PFSK-1 (cell line): ENCODE measurements around the gene GSKIP.

Experiments used
- FOXP2 ChIP-seq: optimal IDR thresholded peaks from 2 replicates; pipeline ENCODE3; 2011; ENCODE audit warnings: borderline replicate concordance, control low read depth, inconsistent platforms; ENCODE audit not compliant: insufficient read depth; ENCODE audit errors: extremely low read length, extremely low read depth
- POLR2AphosphoS5 ChIP-seq: IDR thresholded peaks from 2 replicates; pipeline ENCODE4 v1.6.1; 2012; ENCODE audit warnings: low read depth, mild to moderate bottlenecking, control low read depth, low read length, moderate library complexity
- REST ChIP-seq, 2 experiments: IDR thresholded peaks; 2 replicates each; pipeline versions ENCODE4 v1.6.1 to v1.8.0; 2011 to 2012; ENCODE audit warnings: low read depth in 2 of 2, low read length in 2 of 2, control low read depth in 1 of 2, inconsistent platforms in 1 of 2, mild to moderate bottlenecking in 1 of 2, moderate library complexity in 1 of 2; ENCODE audit not compliant: insufficient read depth in 1 of 2
- SIN3A ChIP-seq: IDR thresholded peaks from 2 replicates; pipeline ENCODE4 v1.6.1; 2012; ENCODE audit warnings: mild to moderate bottlenecking, low read length, moderate library complexity, borderline replicate concordance; ENCODE audit not compliant: insufficient read depth
- TAF1 ChIP-seq: IDR thresholded peaks from 2 replicates; pipeline ENCODE4 v1.6.1; 2012; ENCODE audit warnings: low read length, control low read depth, borderline replicate concordance; ENCODE audit not compliant: insufficient read depth

- no peak for TF ChIP-seq POLR2AphosphoS5
- no peak for TF ChIP-seq SIN3A
- TF ChIP-seq REST (IDR thresholded peaks at IDR 0.05; ENCODE audit: insufficient read depth in 1 of 2, low read depth in 2 of 2, low read length in 2 of 2) = no peak
- TF ChIP-seq FOXP2 = no peak
- TF ChIP-seq TAF1 = no peak
Observed at GRCh38 chr14:96403409-96403808, 40.1 kb downstream of the GSKIP start.
